ENCODE data around the gene SLC6A11.

Gene SLC6A11

DNA sequence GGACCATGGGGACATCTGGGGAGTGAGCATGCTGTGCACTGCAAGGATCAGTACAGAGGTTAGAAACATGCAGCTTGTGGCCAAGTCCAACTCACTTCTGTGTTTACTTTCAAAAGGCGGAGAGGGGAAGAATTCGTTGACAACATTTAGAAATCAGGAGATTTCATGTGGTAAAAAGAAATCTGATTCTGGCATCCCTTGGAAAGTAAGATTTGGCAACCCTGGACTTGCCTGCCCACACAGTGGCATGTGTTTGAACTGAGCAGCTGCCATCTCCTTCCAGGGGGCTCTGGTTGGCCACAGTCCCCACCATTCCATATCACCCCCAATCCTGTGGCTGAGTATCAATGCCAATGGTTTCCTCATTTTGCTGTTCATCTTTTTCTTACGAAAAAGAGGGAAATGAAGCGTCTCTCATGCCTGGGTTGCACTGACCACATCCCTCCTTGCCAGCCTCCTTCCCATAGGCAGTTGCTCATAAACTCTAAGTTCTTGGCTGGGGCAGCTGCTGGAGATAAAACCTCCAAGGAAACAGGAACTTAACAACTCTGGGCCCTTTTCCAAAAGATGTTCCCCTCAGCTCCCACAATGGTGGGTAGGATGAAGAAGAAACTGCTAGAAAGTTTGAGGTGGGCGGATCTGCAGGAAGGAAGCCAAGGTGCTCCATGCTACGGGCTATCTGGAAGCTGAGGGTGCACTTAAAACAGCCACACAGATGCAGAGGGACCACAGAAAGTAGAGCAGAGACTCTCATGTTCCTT, 29.2 kb downstream of the SLC6A11 start:
- DNase-seq: no peak

DNA sequence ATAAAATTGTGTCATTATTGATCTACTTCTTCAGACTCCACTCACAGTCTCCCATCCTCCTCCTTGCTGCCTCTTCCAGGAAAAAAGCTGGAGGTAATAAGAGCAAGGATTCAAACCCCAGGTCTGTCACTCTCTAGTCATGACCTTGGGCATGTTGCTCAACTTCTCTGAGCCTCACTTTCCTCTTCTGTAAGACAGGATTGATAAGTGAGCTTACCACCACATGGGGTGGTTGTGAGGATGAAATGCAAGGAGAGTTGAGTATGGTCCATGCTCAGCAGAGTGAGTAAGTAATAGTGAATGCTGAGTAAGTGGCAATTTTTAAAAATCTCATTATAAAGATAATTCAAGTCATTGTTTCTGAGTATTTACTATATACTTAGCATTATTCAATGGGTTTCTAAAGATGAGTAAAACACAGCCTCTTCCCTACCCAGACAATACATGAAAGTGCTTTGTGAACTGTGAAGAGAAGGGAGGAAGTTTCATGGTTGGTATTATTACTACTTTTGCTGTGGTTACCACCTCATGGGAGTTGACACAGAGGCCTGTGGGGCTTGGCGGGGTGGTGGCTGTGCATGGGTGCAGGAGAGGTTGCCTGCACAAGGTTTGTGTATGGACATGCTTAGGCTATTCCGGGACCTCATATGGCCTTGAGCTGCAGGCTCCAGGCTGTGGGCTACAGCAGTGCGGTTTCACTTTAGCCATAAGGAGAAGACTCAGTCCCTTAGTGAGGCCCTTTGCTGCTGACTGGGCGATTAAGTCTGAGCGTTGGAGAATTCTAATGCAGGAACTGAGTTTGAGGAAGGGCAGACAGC, 30.0 kb downstream of the SLC6A11 start:
- no peak for DNase-seq

DNA sequence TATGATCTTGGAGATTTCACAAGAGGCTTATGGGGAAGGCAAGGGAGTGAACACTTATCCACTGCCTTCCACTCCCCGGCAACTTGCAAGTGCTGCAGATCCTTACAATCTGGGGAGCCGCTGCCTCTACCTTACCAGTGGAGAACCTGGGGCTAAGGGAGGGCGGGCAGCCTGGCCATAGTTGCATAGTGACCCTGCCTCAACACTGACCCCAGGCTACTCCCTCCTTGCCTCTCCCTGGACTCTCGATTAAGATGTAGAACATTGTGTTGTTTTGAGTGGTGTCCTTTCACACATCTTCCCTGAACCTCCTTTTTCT, 30.6 kb downstream of the SLC6A11 start:
- DNase-seq: no peak

DNA sequence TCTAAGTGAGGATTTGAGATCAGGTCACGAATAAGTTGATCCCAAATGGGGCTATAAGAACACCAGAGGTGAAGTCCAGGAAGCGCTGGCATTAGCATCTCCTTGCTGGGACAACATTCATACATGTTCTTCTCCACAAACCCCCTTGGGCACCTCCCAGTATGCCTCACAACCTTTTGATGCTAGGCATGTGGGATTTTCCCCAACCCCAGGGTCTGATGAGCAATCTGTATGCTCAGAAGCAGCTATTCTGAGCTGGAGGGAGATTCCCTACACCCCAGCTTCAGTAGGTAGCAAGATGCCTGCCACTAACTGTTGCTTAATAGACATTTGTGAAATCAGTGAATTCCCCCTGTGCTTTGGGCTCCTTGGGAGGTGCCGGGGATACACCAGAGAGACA, 32.2 kb downstream of the SLC6A11 start:
- no peak for DNase-seq

DNA sequence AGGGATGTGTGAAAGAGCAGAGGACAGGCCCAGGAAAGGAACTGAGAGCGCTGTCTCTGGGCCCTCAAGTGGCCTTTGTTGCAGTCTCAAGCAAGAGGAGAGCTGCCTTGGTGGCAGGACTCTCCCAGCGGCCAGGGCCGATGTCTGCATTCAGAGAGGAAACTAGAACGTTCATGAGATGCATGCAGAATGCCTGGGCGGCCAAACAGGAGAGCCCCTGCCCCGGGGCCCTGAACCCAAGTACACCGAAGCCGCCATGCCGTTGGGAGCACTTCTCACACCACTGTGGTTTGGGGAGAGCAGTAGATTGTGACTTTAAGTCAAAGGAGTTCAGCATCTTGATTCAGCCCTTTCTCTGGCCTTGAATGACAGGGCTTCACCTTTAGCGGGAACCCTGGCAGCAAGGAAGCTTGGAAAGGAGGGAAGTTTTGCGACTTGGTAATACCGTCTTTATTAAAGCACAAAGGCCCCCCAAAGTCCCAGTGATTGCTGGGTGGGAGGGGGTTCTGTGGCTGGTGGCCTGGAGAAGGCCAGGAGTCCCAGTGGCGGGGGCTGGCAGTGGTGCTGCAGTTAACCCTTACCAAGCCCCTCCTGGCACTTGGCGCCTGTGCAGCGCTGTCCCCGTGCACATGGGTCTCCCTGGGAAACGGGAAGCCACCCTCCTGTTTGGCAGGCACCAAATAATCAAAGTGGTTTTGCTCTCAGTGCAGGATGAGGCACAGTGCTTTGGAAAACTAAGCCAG, 36.2 kb downstream of the SLC6A11 start:
- no peak for DNase-seq

DNA sequence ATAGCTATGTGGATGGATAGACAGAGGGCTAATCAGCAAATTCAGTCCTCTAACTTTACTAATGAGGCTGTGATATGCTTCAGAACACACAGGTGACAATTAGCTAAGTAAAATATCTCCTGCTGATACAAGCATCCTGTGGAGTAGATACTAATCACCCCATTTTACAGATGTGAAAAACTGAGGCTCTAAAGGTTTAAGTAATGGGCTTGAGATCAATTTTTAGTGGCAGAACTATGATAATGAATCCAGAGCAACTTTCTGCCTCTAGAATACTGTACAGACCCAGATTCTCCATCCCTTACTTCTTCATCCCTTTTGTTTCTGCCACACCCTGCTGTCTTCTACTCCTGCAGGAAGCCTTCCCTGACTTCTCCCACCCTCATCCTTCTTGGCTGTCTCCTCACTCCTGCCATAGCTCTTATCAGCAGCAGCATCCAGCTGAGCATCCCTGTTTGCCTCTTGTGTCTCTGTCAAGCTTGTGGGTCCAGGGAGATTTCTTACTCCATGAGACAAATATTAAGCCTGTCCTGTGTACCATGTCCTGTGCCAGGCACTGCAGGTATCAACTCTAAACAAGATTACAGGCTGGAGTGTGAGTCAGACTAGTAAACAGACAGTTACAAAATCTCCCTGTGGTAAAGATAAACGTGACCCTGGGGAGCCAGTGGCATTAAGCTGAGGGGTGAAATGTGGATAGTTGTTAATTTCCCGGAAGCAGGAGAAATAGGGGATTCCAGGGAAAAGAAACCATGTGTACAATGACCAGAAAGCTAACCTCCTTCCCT, 39.2 kb downstream of the SLC6A11 start:
- DNase-seq: no peak

DNA sequence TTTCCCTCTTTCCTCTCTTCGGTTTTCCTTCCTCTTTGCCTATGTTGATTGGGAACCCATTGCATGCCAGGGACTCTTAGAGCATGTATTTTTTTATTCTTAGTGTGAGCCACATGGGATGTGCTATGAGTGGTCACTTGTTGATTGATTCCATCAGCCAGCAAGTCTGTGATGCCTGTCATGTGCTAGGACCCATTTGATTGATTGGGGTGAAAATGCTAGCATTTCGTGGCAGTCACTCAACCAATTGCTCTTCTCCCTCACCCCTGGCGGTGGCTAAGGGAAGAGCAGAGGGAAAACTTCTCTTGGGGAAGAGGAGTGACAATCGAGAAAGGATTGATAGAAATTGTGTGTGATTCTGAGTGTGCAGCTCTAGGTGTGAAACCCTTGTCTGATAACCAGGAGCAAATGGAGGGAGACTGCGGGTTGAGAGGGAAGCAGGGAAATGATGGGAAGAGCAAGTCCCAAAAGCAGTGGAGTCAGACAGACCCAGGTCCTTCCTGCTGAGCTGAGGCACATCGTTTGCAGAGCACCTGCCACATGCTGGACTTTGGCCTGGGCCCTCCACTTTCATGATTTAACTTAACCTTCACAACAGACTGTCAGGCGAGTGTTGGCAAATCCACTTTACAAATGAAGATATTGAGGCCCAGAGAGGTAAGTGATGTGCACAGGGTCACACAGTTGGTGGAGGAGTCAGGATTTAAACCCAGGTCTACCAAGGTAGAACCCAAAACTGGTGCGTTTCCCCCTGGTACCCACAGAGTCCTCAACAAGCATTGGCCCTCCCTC, 40.0 kb downstream of the SLC6A11 start:
- no peak for DNase-seq

DNA sequence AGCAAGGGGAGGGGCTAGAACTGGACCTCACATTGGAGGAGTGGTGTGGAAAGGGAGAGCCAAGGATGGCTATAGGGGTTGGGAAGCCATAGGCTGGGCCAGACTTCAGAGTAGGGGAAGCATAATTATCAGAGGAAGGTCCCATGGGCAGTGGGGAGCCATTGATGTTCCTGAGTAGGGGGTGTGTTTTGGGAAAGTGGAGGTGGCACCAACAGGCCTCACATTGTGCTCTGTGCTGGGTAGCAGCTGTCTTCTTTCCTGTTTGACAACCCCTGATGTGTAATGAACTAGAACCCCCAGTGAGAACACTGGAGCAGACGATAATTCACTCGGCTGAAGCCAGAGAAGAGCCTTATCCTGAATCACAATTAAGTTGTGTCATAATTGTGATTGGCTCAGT, 41.2 kb downstream of the SLC6A11 start:
- DNase-seq: no peak

DNA sequence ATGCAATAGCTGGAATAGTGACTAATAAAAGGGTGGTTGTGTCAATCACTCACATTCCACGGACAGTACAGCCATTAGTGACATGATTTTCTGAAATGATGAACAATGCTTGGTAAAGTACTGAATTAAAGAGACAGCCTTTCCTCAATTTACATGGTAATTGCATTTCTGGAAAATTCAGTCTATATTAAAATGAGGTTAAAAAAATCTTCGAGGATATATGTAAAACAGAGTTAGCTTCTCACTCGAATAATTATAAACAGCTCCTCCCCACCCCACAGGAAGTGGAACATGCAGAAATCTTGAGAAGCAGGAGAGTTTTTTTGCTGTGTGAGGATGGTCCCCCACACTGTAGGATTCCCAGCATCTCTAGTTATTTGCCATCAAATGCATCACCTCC, 42.1 kb downstream of the SLC6A11 start:
- no peak for DNase-seq

DNA sequence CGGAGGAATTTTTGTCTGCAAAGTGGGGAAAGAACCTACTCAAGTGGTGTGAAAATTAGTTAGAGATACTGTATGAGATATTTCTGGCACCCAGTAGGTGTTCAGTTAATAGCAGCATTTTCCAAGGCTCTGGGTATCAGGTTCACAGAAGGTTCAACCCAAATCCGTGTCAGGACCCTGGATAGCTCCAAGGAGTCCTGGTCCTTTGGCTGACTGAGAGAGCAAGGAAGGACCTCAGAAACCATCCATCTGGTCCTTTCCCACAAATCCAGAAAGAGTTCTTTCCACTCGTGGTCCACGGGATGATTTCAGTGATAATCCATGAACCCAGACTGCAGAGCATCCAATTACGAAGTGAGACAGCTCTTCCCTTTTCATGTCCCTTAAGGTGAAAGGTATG, 51.4 kb downstream of the SLC6A11 start:
- DNase-seq: no peak

DNA sequence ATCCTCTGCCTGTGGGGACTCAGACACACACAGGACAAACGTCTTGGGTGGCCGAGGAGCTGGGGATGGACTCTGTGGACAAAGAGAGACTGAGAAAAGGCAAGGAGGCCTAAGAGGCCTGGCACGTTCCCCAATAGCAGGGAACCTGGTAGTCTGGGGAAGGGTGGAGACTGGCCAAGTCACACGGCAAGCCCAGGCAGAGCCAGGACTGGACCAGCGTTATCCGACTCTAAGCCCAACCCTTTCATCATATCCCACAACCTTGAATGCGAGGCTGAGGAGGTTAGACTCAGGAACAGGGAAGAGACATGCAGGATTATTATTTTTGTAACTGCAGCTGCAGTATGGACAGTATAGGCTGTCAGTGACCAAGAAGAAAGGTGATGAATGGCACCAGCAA, 53.4 kb downstream of the SLC6A11 start:
- no peak for DNase-seq

DNA sequence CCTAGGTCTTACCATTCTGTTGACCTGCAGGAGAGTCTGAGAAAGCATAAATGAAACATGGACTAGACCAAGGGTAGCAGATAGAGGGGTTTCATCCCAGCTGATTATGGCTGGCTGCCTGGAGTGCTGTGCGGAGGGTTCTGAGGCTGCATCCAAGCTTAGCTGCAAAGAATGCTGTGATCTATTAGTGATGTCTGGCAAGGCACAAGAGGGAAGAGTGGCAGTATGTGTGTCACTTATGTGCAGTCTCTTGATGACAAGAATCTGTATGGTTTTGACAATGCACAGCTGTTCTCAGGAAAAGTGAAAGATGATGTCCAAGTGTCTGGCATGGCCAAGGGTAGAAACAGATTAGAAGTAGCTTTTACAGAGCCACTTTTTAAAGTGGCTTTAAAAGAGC, 54.3 kb downstream of the SLC6A11 start:
- DNase-seq: no peak

DNA sequence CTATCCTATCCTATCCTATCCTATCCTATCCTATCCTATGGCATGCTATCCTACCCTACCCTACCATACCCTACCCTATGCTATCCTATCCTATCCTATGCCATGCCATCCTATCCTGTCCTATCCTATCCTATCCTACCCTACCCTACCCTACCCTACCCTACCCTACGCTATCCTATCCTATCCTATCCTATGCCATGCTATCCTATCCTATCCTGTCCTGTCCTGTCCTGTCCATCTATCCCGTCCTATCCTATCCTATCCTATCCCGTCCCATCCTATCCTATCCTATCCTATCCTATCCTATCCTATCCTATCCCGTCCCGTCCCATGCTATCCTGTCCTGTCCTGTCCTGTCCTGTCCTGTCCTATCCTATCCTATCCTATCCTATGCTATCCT, 57.4 kb downstream of the SLC6A11 start:
- DNase-seq: no peak

DNA sequence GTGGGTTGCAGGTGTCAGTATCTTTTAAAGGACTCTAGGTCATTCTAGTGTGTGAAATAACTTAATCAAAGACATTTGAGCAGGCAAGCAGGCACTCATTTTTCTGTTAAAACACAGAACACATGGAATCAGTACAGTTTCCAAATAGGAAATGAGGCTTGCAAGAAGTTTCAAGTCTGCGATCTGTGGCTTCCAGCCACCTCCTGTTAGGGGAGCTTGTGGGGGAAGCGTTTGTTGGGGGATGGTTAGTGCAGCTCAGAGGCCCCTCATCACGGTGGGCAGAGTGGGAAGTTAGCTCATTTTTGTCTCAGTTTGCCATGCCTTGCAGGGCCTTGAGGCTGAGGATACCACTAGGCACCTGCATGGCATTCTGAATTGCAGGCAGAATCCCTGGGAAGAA, 59.9 kb downstream of the SLC6A11 start:
- no peak for DNase-seq

DNA sequence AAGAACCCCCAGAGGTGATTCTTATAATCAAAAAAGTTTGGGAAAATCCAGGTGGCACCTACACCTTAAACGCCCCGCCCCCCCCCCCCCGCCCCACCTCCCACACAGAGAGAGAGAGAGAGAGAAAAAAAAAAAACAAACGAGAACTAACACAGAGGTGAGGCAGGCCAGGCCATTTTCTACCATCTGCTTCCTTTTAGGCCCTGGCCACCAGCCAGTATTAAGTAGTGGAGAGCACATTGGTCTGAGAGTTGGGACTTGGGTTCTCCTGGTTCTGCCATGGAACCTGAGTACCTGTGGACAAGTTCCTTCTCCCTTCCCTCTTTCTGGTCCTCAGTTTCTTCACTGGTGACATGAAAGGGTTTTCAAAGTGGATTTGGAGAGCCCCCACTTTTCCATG, 60.6 kb downstream of the SLC6A11 start:
- no peak for DNase-seq

DNA sequence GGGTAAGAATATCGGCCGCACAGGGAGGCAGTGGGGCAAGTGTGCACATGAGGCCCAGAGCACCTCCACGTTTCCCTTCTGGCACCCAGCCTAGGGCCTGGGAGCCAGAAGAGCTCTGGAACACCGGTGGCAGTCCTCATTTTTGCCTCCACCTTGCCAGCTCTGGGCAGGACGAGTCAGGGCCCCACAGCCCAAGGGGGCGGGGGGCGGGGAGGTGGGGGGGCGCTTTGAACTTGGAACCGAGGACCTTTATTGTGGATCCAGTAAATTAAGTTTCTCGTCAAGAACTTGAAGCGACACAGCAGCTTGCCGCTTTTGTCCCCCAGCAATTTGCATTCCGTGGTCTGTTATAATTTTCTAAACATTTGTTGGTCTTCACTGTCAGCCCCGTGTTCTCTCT, 66.8 kb downstream of the SLC6A11 start:
- DNase-seq: no peak

DNA sequence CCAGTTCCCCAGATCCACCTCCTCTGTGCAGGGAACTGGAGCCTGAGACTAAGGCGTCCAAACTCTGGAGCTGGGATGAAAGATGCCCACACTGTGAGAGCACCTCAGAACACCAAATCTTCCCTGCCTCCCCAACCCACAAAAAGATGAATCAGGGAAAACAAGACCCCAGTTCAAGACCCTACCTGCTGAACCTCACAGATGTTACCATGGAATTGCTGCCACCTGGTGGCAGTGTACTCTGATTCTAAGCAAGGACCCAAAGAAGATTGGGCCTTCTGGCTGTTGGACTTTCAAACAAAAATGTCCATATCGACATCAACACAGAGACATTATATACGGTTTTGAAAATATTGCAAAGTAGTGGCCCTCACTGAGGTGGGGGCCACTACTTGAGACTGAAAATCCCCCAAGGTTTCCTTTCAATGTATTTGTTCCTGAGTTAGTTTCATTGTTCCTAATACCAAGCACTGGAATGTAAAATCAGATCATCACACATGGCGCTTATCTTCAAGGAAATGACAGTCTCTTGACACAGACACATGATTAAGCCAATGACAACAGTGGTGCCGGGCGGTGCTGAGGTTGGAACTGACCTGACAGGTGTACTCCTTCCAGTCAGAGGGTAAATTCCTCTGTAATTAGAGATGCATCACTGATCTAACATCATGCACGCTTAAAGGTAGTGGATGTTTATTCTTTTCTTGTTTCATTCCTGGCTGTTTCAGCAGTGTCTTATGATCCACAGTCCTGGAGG, 67.6 kb downstream of the SLC6A11 start:
- no peak for DNase-seq

DNA sequence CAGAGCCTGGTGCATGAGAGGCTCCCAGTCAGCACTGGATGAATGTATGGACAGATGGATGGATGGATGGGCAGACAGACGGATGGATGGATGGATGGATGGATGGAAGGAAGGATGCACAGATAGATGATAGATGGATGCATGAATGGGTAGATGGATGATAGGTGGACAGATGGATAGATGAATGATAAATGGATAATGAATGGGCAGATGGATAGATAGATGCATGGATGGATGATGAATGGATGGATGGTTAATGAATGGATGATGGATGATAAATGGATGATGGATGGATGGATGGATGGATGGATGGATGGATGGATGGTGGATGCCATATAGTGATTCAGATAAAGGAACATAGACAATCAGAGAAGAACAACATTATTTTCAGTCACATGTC, 71.0 kb downstream of the SLC6A11 start:
- DNase-seq: no peak

DNA sequence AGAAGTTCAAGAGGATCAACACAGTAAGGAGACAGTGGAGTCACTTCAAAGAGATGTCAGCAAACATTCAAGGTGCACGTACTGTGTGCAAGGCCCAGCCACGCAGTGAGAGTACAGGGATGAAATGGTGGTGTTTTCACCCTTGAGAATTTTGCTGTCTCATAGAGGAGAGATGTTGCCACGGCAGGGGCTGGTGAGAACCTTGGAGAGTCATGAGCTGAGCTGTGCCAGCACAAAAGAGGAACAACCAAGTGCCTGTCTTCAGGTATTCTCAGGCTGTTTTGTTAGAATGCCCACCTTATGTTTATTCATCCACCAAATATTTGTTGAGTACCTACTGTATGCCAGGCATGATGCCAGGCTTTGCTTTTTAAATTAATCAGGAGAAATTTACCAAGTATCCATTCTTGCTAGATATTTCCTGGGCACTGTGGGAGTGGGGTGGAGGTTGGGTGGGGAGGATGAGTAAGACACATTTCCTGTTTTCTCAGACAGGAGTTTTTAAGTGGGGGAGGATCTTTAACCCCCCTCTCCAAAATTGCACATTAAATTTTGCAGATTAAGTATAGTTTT, 72.6 kb downstream of the SLC6A11 start:
- no peak for DNase-seq

DNA sequence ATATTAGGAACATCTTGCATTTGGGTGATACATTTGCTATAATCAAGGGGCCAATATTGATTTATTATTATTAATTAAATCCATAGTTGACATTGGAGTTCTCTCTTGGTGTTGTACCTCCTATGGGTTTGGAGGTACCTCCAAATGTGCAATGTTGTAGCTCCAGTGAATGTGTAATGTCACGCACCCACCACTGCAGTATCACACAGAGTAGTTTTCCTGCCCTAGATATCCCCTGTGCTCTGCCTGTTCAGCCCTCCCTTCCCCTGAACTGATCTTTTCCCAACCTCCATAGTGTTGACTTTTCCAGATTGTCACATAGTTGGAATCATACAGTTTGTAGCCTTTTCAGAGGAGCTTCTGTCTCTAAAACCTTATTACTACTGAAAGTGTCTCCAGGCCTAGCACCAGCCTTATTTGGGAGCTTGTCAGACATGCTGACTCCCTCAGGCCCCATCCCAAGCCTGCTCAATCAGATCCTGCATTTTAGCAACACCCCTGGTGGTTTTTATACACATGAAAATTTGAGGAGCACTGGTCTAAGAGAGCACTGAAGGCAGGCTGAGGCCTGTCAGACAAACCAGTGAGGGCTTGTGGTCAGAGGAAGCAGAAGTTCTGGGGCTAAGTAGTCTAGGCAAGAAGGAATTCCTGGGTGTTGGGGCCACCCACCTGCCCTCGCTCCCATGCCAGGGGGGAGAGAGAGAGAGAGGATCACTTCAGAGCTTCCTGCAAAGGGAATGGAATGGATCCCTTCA, 73.4 kb downstream of the SLC6A11 start:
- DNase-seq: no peak

All from activated CD8-positive, alpha-beta memory T cell treated with anti-CD3 and anti-CD28 coated beads, Interleukin-2, amount 50 U/mL, for 48 hours (primary cell).